ENCODE data around the gene CASZ1. TPM values are rescaled to one million over a fixed set of nuclear protein-coding genes. Genes with fewer than 3 reads are reported as not detected.

The CASZ1 gene
- total RNA-seq, 1 donor from 2014 or later = 18.3 TPM

DNA sequence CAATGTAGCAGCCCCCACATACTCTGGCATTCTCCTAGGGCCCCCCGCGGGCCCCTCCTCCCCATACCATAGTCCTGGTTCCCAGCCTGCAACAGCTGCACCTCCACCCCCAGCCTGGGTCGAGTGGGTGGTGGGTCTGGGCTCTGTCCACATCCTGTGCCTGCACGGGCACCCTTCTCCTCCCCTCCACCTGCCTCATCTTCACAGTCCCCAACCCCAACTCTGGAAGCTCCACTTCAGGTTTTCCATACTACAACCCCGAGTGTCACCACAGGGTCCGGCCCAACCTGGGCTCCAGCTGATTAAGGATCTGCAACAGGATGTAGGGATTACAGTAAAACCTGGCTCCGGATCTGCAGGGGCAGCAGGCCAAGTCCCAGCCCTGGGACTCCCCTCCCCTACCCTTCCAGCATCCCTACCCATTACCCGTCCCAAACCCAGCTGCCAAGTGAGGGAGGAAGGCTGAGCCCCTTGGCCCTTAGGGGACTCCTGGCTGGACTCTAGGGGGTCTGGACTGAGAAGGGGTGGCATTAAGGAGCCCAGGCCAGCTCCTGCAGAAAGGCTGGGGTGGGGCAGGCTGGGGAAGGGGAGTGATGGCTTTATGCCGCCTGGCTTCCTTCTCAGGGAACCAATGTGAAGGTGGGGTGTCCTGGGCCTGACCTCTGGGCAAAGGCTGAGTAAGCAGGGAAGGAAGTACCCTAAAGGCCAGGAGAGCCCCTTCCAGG, 116.8 kb downstream of the CASZ1 start:
- no peak overlapping the region for H3K27ac Mint-ChIP-seq (ENCODE audit: unreplicated experiment)
- H3K27me3 Mint-ChIP-seq (ENCODE audit: unreplicated experiment) = peaks cover 13% of the 10 kb centered on the region
- H3K36me3 Mint-ChIP-seq (ENCODE audit: unreplicated experiment) = no peaks in the 10 kb centered on the region
- H3K4me1 Mint-ChIP-seq (ENCODE audit: low read depth, unreplicated experiment) = peaks cover 44% of the 10 kb centered on the region
- peak; percentile 81 for DNase-seq
- TF ChIP-seq, protein P1, sequence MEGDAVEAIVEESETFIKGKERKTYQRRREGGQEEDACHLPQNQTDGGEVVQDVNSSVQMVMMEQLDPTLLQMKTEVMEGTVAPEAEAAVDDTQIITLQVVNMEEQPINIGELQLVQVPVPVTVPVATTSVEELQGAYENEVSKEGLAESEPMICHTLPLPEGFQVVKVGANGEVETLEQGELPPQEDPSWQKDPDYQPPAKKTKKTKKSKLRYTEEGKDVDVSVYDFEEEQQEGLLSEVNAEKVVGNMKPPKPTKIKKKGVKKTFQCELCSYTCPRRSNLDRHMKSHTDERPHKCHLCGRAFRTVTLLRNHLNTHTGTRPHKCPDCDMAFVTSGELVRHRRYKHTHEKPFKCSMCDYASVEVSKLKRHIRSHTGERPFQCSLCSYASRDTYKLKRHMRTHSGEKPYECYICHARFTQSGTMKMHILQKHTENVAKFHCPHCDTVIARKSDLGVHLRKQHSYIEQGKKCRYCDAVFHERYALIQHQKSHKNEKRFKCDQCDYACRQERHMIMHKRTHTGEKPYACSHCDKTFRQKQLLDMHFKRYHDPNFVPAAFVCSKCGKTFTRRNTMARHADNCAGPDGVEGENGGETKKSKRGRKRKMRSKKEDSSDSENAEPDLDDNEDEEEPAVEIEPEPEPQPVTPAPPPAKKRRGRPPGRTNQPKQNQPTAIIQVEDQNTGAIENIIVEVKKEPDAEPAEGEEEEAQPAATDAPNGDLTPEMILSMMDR (IDR thresholded peaks at IDR 0.05; ENCODE audit: partially characterized antibody, unreplicated experiment) = no peak
- H3K9me3 Mint-ChIP-seq (ENCODE audit: unreplicated experiment) = peaks cover 3% of the 10 kb centered on the region
- no peak overlapping the region for H3K4me3 Mint-ChIP-seq (ENCODE audit: unreplicated experiment)

DNA sequence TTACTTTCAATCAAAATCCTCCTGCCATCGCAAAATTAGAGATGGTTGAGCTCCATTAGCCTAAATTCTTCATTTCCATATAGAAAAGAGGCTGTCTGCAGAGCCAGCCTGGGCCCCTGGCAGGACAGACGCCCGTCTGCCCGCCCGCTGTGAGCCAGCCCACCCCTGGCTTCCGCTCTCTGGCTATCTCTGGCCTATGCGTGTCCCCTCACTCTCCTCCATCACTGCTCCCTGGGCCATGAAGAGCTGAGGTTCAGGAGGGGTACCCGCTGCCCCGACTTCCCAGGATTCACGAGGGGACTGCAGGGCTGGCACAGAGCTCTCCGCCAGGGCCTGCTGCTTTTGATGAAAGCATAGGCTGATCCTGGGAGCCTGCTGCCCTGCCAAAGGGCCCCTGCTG, 117.6 kb downstream of the CASZ1 start:
- no peak overlapping the region for H3K27ac Mint-ChIP-seq (ENCODE audit: unreplicated experiment)
- H3K4me1 Mint-ChIP-seq (ENCODE audit: low read depth, unreplicated experiment) = peaks cover 43% of the 10 kb centered on the region
- H3K27me3 Mint-ChIP-seq (ENCODE audit: unreplicated experiment) = peaks cover 12% of the 10 kb centered on the region
- H3K36me3 Mint-ChIP-seq (ENCODE audit: unreplicated experiment) = no peaks in the 10 kb centered on the region
- H3K9me3 Mint-ChIP-seq (ENCODE audit: unreplicated experiment) = peaks cover 3% of the 10 kb centered on the region
- no peak for DNase-seq
- no peak overlapping the region for H3K4me3 Mint-ChIP-seq (ENCODE audit: unreplicated experiment)
- TF ChIP-seq, protein P1 (IDR thresholded peaks at IDR 0.05; ENCODE audit: partially characterized antibody, unreplicated experiment) = no peak

DNA sequence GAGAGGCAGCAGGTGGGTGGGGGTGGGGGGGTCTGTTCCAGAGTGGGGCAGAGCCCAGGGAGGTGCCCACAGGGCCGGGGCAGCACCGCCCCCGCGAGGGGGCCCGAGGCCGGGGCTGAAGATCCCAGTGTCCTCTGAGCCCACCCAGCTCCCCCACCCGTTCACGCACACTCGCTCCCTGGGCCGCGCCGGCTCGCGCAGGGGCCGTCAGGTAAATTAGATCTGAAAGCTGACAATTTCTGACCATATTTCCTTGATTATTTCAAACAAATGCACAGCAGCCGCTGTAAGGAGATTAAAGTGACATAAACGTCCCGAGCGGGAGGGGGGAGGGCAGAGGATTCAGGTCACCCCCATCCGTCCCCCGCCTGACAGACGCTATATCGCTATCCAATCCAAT, 118.0 kb downstream of the CASZ1 start:
- TF ChIP-seq, protein P1 (IDR thresholded peaks at IDR 0.05; ENCODE audit: partially characterized antibody, unreplicated experiment) = no peak
- Mint-ChIP-seq H3K9me3 (ENCODE audit: unreplicated experiment) (peaks cover 3% of the 10 kb centered on the region), H3K27ac (ENCODE audit: unreplicated experiment) (no peak overlapping the region), H3K27me3 (ENCODE audit: unreplicated experiment) (peaks cover 12% of the 10 kb centered on the region), H3K4me1 (ENCODE audit: low read depth, unreplicated experiment) (peaks cover 41% of the 10 kb centered on the region), H3K36me3 (ENCODE audit: unreplicated experiment) (no peaks in the 10 kb centered on the region), H3K4me3 (ENCODE audit: unreplicated experiment) (no peak overlapping the region)
- DNase-seq = no peak

DNA sequence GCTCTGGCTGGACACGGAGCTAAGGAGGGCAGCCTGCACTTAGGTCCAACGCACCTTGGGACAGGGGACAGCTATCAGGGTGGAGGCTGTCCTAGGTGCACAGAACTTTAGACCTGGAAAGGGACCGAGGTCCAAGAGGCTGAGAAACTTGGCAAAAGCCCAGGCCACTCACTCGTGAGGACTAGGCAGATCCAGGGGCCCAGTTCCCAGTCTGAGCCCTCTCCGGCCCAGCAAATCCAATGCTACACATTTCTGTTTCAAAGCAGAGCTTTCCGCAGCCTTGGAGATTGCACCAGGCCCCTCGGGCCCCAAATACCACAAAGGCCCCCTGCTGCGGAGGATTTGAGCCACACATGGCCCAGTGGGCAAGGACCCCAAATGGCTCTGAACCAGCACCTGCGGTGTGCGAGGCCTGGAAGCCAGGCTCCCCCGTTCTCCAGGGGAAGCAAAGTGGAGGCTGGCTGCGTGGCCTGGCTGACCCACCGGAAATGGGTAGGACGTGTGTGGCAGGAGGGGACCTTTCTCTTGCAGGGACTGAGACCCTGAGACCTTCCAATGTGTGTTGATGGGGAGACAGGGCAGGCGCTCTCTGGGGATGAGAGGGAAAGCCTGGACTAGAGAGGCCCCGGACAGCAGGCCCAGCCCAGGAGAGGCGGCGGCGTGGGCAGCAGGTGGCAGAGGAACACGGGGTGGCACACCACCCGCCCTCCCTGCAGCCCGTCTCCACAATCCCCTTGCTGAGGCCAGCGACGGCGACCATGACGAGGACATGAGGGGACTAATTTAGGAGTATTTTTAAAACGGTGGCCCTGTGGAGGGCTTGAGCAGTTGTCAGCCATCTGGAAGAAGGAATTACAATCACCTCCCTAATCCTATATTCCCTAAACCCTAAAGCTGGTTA, 118.7 kb downstream of the CASZ1 start:
- Mint-ChIP-seq H3K4me3 (ENCODE audit: unreplicated experiment) (no peak overlapping the region), H3K36me3 (ENCODE audit: unreplicated experiment) (no peaks in the 10 kb centered on the region), H3K27me3 (ENCODE audit: unreplicated experiment) (peaks cover 11% of the 10 kb centered on the region), H3K27ac (ENCODE audit: unreplicated experiment) (no peak overlapping the region), H3K9me3 (ENCODE audit: unreplicated experiment) (peaks cover 3% of the 10 kb centered on the region), H3K4me1 (ENCODE audit: low read depth, unreplicated experiment) (peaks cover 39% of the 10 kb centered on the region)
- DNase-seq = no peak
- TF ChIP-seq, protein P1 (IDR thresholded peaks at IDR 0.05; ENCODE audit: partially characterized antibody, unreplicated experiment) = no peak
